Body of pancreas (tissue), 4 donors: ENCODE data around the gene FDX2. TPM values are rescaled to one million over a fixed set of nuclear protein-coding genes. Genes with fewer than 3 reads are reported as not detected.

Experiments used
- ATAC-seq: fragments of 150-250 bp; one replicate; pipeline ENCODE4 v1.9.1; 2016
- DNase-seq, 4 donors: peaks; one replicate each; pipeline ENCODE4 v3.0.0-alpha.2; 2019
- H3K27ac ChIP-seq, 4 donors: fragments of 200-600 bp; sonication (generic); 1 replicate in 3 of 4; 2 replicates in 1 of 4; pipeline versions ENCODE4 v1.5.1 to v1.6.1; 2016 to 2019; ENCODE audit warnings: mild to moderate bottlenecking in 1 of 4, mixed read lengths in 1 of 4, moderate library complexity in 1 of 4
- H3K27me3 ChIP-seq, 2 donors: fragments of 200-600 bp; sonication (generic); one replicate each; pipeline ENCODE4 v1.6.0; 2016; ENCODE audit warnings: mild to moderate bottlenecking in 1 of 2
- H3K36me3 ChIP-seq, 2 donors: fragments of 200-600 bp; sonication (generic); replicated peaks in 1 of 2; 2 replicates each; pipeline ENCODE4 v1.5.1; 2016; ENCODE audit warnings: low read depth in 2 of 2; ENCODE audit not compliant: insufficient read depth in 1 of 2
- H3K4me1 ChIP-seq: fragments of 200-600 bp; sonication (generic); one replicate; pipeline ENCODE4 v1.6.0; 2016
- H3K4me3 ChIP-seq, 2 donors: fragments of 200-600 bp; sonication (generic); 1 replicate in 1 of 2; 2 replicates in 1 of 2; pipeline ENCODE4 v1.5.1; 2016 to 2019
- H3K9me3 ChIP-seq, 3 donors: fragments of 200-600 bp; sonication (generic); 1 replicate in 2 of 3; 2 replicates in 1 of 3; pipeline ENCODE4 v1.5.1; 2016
- POLR2A ChIP-seq, 3 donors: fragments of 450-650 bp; IDR thresholded peaks; one replicate each; pipeline ENCODE4 v1.6.1; 2016; ENCODE audit warnings: antibody characterized with exemption in 3 of 3, mild to moderate bottlenecking in 2 of 3
- WGBS, 2 donors: methylation state at CpG; one replicate each; pipeline ENCODE4 v1.1.5; 2017; 5-methylcytosine and 5-hydroxymethylcytosine counted together
- intact Hi-C: fragments of 100-400 bp; cut with DNase I; formaldehyde crosslinking; loops from one replicate; pipeline ENCODE4 v1.15.1; 2023
- total RNA-seq, 2 donors: library from RNA; depleted of rRNA; stranded (reverse); fragments of >200 nt; gene quantifications; one replicate each; pipeline ENCODE4 v1.1.0, GENCODE V29; 2016
- TF ChIP-seq, protein P1 (sequence below), 7 experiments: fragments of 450-650 bp in 4 of 7; fragments of 200-600 bp in 3 of 7; sonication (generic) in 3 of 7; IDR thresholded peaks; one replicate each; pipeline ENCODE4 v1.5.1; 2016 to 2019; ENCODE audit warnings: antibody characterized with exemption in 7 of 7

The FDX2 gene
- total RNA-seq, 2 donors from 2014 or later: 11.2 to 16.8 TPM

- ATAC-seq (no peak), DNase-seq (no peak)
- Histone ChIP-seq H3K27ac (no peak overlapping the region), H3K9me3 (no peaks in the 10 kb centered on the region), H3K4me3 (no peak overlapping the region), H3K36me3 (no peaks in the 10 kb centered on the region), H3K4me1 (peaks cover 61% of the 10 kb centered on the region), H3K27me3 (peaks cover 0 to 81% of the 10 kb centered on the region in 2 donors)
- TF ChIP-seq POLR2A (IDR thresholded peaks at IDR 0.05): no peak
- TF ChIP-seq, protein P1, sequence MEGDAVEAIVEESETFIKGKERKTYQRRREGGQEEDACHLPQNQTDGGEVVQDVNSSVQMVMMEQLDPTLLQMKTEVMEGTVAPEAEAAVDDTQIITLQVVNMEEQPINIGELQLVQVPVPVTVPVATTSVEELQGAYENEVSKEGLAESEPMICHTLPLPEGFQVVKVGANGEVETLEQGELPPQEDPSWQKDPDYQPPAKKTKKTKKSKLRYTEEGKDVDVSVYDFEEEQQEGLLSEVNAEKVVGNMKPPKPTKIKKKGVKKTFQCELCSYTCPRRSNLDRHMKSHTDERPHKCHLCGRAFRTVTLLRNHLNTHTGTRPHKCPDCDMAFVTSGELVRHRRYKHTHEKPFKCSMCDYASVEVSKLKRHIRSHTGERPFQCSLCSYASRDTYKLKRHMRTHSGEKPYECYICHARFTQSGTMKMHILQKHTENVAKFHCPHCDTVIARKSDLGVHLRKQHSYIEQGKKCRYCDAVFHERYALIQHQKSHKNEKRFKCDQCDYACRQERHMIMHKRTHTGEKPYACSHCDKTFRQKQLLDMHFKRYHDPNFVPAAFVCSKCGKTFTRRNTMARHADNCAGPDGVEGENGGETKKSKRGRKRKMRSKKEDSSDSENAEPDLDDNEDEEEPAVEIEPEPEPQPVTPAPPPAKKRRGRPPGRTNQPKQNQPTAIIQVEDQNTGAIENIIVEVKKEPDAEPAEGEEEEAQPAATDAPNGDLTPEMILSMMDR (IDR thresholded peaks at IDR 0.05): no peak
- intact Hi-C loops: no loop called here
- WGBS, 2 donors: 9 to 12% methylated on average over 27 to 56 of the region's 56 CpGs
Measured at GRCh38 chr19:10292789-10293636, 22.8 kb downstream of the FDX2 start.

DNA sequence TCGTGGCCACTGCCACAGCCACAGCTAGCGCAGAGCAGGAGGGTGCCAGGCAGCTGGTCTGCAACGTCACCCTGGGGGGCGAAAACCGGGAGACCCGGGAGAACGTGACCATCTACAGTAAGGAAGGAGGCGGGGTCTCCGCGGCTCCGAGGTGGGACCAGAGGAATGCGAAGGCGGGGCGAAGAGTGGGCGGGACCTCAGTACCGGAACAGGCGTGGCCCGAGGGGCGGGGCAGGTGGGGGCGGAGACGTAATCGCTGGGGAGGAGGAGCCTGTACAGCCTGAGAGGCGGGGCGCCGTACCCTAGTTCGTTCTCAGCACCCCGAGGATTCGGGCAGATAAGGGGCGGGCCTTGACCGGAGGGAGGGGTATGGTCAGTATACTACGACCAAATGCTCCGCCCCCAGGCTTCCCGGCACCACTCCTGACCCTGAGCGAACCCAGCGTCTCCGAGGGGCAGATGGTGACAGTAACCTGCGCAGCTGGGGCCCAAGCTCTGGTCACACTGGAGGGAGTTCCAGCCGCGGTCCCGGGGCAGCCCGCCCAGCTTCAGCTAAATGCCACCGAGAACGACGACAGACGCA is 23.5 kb downstream of the FDX2 start:
- Histone ChIP-seq H3K27ac (no peak overlapping the region), H3K27me3 (peaks cover 0 to 81% of the 10 kb centered on the region in 2 donors), H3K4me3 (no peak overlapping the region), H3K9me3 (no peaks in the 10 kb centered on the region), H3K36me3 (no peaks in the 10 kb centered on the region), H3K4me1 (peaks cover 66% of the 10 kb centered on the region)
- intact Hi-C loops: no loop called here
- TF ChIP-seq, protein P1 (IDR thresholded peaks at IDR 0.05): no peak
- TF ChIP-seq POLR2A (IDR thresholded peaks at IDR 0.05): no peak
- WGBS, 2 donors: 0 to 2% methylated on average over 14 to 45 of the region's 45 CpGs
- DNase-seq (peak; percentile 70 to 82 (median 76)), ATAC-seq (peak; percentile 69)

DNA sequence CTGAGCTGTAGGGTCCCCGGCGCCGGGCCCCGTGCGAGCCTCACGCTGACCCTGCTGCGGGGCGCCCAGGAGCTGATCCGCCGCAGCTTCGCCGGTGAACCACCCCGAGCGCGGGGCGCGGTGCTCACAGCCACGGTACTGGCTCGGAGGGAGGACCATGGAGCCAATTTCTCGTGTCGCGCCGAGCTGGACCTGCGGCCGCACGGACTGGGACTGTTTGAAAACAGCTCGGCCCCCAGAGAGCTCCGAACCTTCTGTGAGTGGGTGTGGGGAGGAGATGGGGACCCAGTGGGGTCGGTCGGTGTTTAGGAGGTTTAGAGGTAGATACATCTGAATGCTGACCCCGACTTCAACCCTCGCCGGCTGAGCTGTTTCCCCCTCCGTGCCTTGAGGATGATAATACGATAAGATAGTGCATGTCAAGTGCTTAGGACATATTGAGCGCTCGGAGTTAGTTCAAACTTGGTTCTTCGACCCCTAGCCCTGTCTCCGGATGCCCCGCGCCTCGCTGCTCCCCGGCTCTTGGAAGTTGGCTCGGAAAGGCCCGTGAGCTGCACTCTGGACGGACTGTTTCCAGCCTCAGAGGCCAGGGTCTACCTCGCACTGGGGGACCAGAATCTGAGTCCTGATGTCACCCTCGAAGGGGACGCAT is 24.1 kb downstream of the FDX2 start:
- Histone ChIP-seq H3K27me3 (peaks cover 0 to 79% of the 10 kb centered on the region in 2 donors), H3K4me1 (peaks cover 73% of the 10 kb centered on the region), H3K4me3 (no peak overlapping the region), H3K27ac (no peak overlapping the region), H3K9me3 (no peaks in the 10 kb centered on the region), H3K36me3 (no peaks in the 10 kb centered on the region)
- intact Hi-C loops: no loop called here
- peak; percentile 13 for ATAC-seq
- TF ChIP-seq POLR2A (IDR thresholded peaks at IDR 0.05): no peak
- TF ChIP-seq, protein P1 (IDR thresholded peaks at IDR 0.05): no peak
- 0 to 1% methylated on average over 25 to 49 of the region's 49 CpGs for WGBS, 2 donors
- no peak for DNase-seq

- peak; percentile 4 for ATAC-seq
- H3K9me3 ChIP-seq: no peaks in the 10 kb centered on the region
- TF ChIP-seq POLR2A (IDR thresholded peaks at IDR 0.05): no peak
- TF ChIP-seq, protein P1 (IDR thresholded peaks at IDR 0.05): no peak
- H3K27ac ChIP-seq: no peak overlapping the region
- intact Hi-C loops: no loop called here
- peaks cover 0 to 72% of the 10 kb centered on the region in 2 donors for H3K27me3 ChIP-seq
- DNase-seq: peak in 2 of 4 donors; percentile 47 to 50
- peaks cover 74% of the 10 kb centered on the region for H3K4me1 ChIP-seq
- 1 to 6% methylated on average over 13 to 57 of the region's 57 CpGs for WGBS, 2 donors
- H3K36me3 ChIP-seq: no peaks in the 10 kb centered on the region
- H3K4me3 ChIP-seq: no peak overlapping the region
Measured at GRCh38 chr19:10290876-10291553, 24.8 kb downstream of the FDX2 start.
